HEK293 (cell line): ENCODE results near the gene TRIM61.

Experiments
- CTCF ChIA-PET: fragments of 350-600 bp; formaldehyde crosslinking; extraction: SDS; loops from one replicate; lab custom pipeline; 2021; ENCODE audit warnings: antibody characterized with exemption; lab: Yijun Ruan, JAX
- POLR2A ChIA-PET: fragments of 300-600 bp; formaldehyde crosslinking; extraction: SDS; loops from one replicate; lab custom pipeline; 2020; ENCODE audit warnings: antibody characterized with exemption, inconsistent platforms; lab: Yijun Ruan, JAX
- H3K27ac ChIP-seq: fragments of 200-500 bp; sonication (Bioruptor generic); 2 replicates; pipeline ENCODE4 v1.5.1; 2014; ENCODE audit warnings: low read depth, low read length, control low read depth, inconsistent platforms; ENCODE audit errors: extremely low read depth
- H3K36me3 ChIP-seq, 2 experiments: fragments of 200-500 bp in 1 of 2; sonication (Bioruptor generic) in 1 of 2; 1 replicate in 1 of 2; 2 replicates in 1 of 2; pipeline ENCODE4 v1.5.1; 2014 to 2017; ENCODE audit warnings: inconsistent platforms in 2 of 2, low read length in 2 of 2; ENCODE audit not compliant: control insufficient read depth in 2 of 2, insufficient read depth in 1 of 2
- H3K4me1 ChIP-seq: fragments of 200-500 bp; sonication (Bioruptor generic); 2 replicates; pipeline ENCODE4 v1.5.1; 2014; ENCODE audit warnings: mild to moderate bottlenecking, low read length, inconsistent platforms; ENCODE audit not compliant: control insufficient read depth, insufficient read depth
- H3K4me3 ChIP-seq: 2 replicates; pipeline ENCODE4 v1.5.1; 2011; ENCODE audit warnings: low read depth, mild to moderate bottlenecking, control low read depth, low read length, moderate library complexity
- H3K9me3 ChIP-seq: fragments of 200-500 bp; sonication (Bioruptor generic); 2 replicates; pipeline ENCODE4 v1.5.1; 2014; ENCODE audit warnings: low read depth, low read length, inconsistent platforms; ENCODE audit not compliant: control insufficient read depth, insufficient read depth
- GLI2 ChIP-seq: fragments of 450-650 bp; formaldehyde crosslinking; IDR thresholded peaks from 2 replicates; pipeline ENCODE4; 2017; ENCODE audit warnings: missing biosample characterization, missing genetic modification characterization, low read depth, borderline replicate concordance
- GLIS2 ChIP-seq: fragments of 450-650 bp; formaldehyde crosslinking; IDR thresholded peaks from 2 replicates; pipeline ENCODE4 v1.5.1; 2016; ENCODE audit warnings: missing biosample characterization, missing genetic modification characterization
- HOXA7 ChIP-seq: sonication (generic); formaldehyde crosslinking; IDR thresholded peaks from 2 replicates; pipeline ENCODE4 v1.8.1; 2022; ENCODE audit warnings: missing genetic modification reagents, borderline replicate concordance
- KLF7 ChIP-seq: fragments of 450-650 bp; formaldehyde crosslinking; IDR thresholded peaks from 2 replicates; pipeline ENCODE4 v1.5.1; 2016; ENCODE audit warnings: missing biosample characterization, missing genetic modification characterization, borderline replicate concordance
- OVOL3 ChIP-seq: fragments of 450-650 bp; formaldehyde crosslinking; IDR thresholded peaks from 2 replicates; pipeline ENCODE4 v1.5.1; 2016; ENCODE audit warnings: missing biosample characterization, missing genetic modification characterization
- TCF7L2 ChIP-seq: IDR thresholded peaks from 2 replicates; pipeline ENCODE4 v1.6.1; 2011; ENCODE audit warnings: low read depth, mild to moderate bottlenecking, inconsistent platforms, low read length, moderate library complexity, borderline replicate concordance
- ZBTB48 ChIP-seq: fragments of 450-650 bp; formaldehyde crosslinking; IDR thresholded peaks from 2 replicates; pipeline ENCODE4 v1.5.1; 2016; ENCODE audit warnings: missing biosample characterization, missing genetic modification characterization
- ZNF174 ChIP-seq: fragments of 450-650 bp; formaldehyde crosslinking; IDR thresholded peaks from 2 replicates; pipeline ENCODE4 v1.5.0; 2017; ENCODE audit warnings: missing biosample characterization, mild to moderate bottlenecking, missing genetic modification characterization
- ZNF19 ChIP-seq: fragments of 450-650 bp; formaldehyde crosslinking; IDR thresholded peaks from 2 replicates; pipeline ENCODE4; 2016; ENCODE audit warnings: missing biosample characterization, missing genetic modification characterization, low read depth
- ZNF223 ChIP-seq: fragments of 450-650 bp; formaldehyde crosslinking; IDR thresholded peaks from 2 replicates; pipeline ENCODE4 v1.5.1; 2016; ENCODE audit warnings: missing biosample characterization, missing genetic modification characterization
- ZNF280D ChIP-seq: fragments of 450-650 bp; formaldehyde crosslinking; IDR thresholded peaks from 2 replicates; pipeline ENCODE4 v1.5.1; 2016; ENCODE audit warnings: missing biosample characterization, missing genetic modification characterization
- ZNF335 ChIP-seq: fragments of 450-650 bp; formaldehyde crosslinking; conservative IDR thresholded peaks from 2 replicates; pipeline ENCODE4 v1.5.1; 2016; ENCODE audit warnings: missing biosample characterization, missing genetic modification characterization
- ZNF37A ChIP-seq: fragments of 450-650 bp; IDR thresholded peaks from 2 replicates; pipeline ENCODE4 v1.5.1; 2018; ENCODE audit warnings: missing biosample characterization, missing genetic modification characterization
- ZNF426 ChIP-seq: fragments of 450-650 bp; formaldehyde crosslinking; IDR thresholded peaks from 2 replicates; pipeline ENCODE4 v1.5.1; 2017; ENCODE audit warnings: missing biosample characterization, missing genetic modification characterization, mild to moderate bottlenecking, inconsistent platforms, moderate library complexity
- ZNF488 ChIP-seq: fragments of 450-650 bp; formaldehyde crosslinking; IDR thresholded peaks from 2 replicates; pipeline ENCODE4 v1.5.1; 2016; ENCODE audit warnings: missing biosample characterization, missing genetic modification characterization
- ZNF791 ChIP-seq: fragments of 450-650 bp; formaldehyde crosslinking; IDR thresholded peaks from 2 replicates; pipeline ENCODE4 v1.5.1; 2016; ENCODE audit warnings: missing biosample characterization, missing genetic modification characterization
- ZSCAN5A ChIP-seq: fragments of 450-650 bp; formaldehyde crosslinking; IDR thresholded peaks from 2 replicates; pipeline ENCODE4 v1.5.1; 2016; ENCODE audit warnings: missing biosample characterization, missing genetic modification characterization
- TF ChIP-seq, protein P1 (sequence below): fragments of 450-650 bp; formaldehyde crosslinking; IDR thresholded peaks from 2 replicates; pipeline ENCODE4 v1.5.1; 2016; ENCODE audit warnings: missing biosample characterization, missing genetic modification characterization
- TF ChIP-seq, protein P2 (sequence below): fragments of 450-650 bp; formaldehyde crosslinking; IDR thresholded peaks from 2 replicates; pipeline ENCODE4 v1.5.1; 2016; ENCODE audit warnings: missing biosample characterization, missing genetic modification characterization

TRIM61 gene

DNA sequence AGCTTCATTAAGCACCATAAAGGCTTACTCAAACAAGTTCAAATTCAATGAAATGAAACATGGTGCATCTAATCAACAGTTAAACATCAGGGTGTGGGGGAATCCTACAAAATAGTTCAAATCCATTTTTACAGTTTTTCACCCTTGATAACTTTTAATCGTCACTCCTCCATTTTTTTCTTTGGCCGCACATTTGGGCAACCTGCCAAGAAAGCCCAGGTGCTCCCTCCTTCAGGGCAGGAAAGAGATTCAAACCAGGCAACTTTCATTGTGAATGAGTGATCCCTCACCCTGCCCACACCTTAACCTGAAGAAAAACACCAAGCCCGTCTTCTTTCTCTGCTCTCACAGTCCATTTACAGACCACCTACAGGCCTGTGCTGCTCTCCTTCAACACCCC, 24.9 kb downstream of the TRIM61 start:
- Histone ChIP-seq H3K9me3 (no peaks in the 10 kb centered on the region), H3K27ac (no peak overlapping the region), H3K4me1 (no peaks in the 10 kb centered on the region), H3K4me3 (no peak overlapping the region), H3K36me3 (no peaks in the 10 kb centered on the region)
- no peak for TF ChIP-seq ZSCAN5A (tag by site-specific recombination)
- TF ChIP-seq OVOL3 = no peak
- TF ChIP-seq ZNF280D (tag by site-specific recombination) = no peak
- TF ChIP-seq ZNF791 (tag by site-specific recombination) = no peak
- CTCF ChIA-PET = interaction anchor here (1.1 to 1.3 kb wide), 2 partner anchors 14 to 172 kb away, joined by 3 read pairs; no protein-coding TSS in a partner anchor
- POLR2A ChIA-PET = no interaction called here

DNA sequence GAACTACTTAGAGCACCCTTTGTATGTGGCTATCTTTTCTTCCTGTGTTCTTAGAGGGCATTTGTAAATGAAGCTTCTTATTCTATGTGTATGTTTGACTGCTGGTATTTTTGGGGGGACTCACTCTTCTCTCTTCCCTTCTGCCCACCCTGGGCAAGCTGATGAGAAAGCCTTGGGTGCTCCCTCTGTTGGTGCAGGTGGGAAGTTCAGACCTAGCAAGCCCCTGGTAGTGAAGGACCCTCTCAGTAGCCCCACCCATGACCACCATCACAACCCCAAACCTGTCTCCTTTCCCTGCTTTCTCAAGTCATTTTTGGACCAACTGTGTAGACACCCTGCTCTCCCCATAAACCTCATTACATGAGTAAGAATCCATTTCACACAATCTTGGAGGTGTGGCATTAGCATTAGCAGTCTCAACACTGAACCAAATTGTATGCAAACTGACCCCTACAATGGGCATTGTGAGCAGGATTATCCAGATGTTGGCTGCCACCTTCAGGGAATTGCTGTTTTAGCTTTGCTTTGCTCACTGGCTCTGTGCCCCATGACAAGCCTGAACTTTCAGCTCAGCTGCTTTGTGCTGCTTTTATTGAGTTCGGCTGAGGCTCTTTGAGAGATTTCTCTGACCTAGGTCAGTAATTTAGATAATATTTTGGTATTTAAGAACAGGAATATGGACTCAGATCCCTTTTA, 27.9 kb downstream of the TRIM61 start:
- Histone ChIP-seq H3K27ac (no peak overlapping the region), H3K4me1 (no peaks in the 10 kb centered on the region)
- CTCF ChIA-PET = interaction anchor here (1.0 to 2.2 kb wide), 5 partner anchors 9 to 218 kb away, joined by 3 to 10 read pairs (median 7); no protein-coding TSS in a partner anchor
- no peak for TF ChIP-seq ZNF223 (tag by site-specific recombination)
- TF ChIP-seq ZNF19 = no peak
- TF ChIP-seq TCF7L2 = no peak
- TF ChIP-seq GLIS2 (tag by site-specific recombination) = no peak
- TF ChIP-seq GLI2 = no peak
- TF ChIP-seq, protein P1, sequence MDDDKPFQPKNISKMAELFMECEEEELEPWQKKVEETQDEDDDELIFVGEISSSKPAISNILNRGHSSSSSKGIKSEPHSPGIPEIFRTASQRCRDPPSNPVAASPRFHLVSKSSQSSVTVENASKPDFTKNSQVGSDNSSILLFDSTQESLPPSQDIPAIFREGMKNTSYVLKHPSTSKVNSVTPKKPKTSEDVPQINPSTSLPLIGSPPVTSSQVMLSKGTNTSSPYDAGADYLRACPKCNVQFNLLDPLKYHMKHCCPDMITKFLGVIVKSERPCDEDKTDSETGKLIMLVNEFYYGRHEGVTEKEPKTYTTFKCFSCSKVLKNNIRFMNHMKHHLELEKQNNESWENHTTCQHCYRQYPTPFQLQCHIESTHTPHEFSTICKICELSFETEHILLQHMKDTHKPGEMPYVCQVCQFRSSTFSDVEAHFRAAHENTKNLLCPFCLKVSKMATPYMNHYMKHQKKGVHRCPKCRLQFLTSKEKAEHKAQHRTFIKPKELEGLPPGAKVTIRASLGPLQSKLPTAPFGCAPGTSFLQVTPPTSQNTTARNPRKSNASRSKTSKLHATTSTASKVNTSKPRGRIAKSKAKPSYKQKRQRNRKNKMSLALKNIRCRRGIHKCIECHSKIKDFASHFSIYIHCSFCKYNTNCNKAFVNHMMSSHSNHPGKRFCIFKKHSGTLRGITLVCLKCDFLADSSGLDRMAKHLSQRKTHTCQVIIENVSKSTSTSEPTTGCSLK (tag by site-specific recombination) = no peak
- TF ChIP-seq ZNF426 (tag by site-specific recombination) = no peak
- no peak for TF ChIP-seq ZNF488 (tag by site-specific recombination)
- TF ChIP-seq ZBTB48 (tag by site-specific recombination) = no peak
- TF ChIP-seq, protein P2, sequence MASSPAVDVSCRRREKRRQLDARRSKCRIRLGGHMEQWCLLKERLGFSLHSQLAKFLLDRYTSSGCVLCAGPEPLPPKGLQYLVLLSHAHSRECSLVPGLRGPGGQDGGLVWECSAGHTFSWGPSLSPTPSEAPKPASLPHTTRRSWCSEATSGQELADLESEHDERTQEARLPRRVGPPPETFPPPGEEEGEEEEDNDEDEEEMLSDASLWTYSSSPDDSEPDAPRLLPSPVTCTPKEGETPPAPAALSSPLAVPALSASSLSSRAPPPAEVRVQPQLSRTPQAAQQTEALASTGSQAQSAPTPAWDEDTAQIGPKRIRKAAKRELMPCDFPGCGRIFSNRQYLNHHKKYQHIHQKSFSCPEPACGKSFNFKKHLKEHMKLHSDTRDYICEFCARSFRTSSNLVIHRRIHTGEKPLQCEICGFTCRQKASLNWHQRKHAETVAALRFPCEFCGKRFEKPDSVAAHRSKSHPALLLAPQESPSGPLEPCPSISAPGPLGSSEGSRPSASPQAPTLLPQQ (tag by site-specific recombination) = no peak
- no peak for TF ChIP-seq ZNF174 (tag by site-specific recombination)
- TF ChIP-seq HOXA7 = no peak
- no peak for TF ChIP-seq KLF7
- TF ChIP-seq ZNF37A (tag by site-specific recombination) = no peak
- TF ChIP-seq ZNF335 = no peak
- TF ChIP-seq, all 188 proteins: peak for 0
- H3K4me3 ChIP-seq = no peak overlapping the region
- no peaks in the 10 kb centered on the region for H3K36me3 ChIP-seq
- POLR2A ChIA-PET = no interaction called here
- H3K9me3 ChIP-seq = no peaks in the 10 kb centered on the region
